HepG2 (cell line): Measurements from ENCODE around the gene WNT6. TPM values are rescaled to one million over a fixed set of nuclear protein-coding genes. Genes with fewer than 3 reads are reported as not detected.
A peak's percentile ranks its signal among the peaks of the same experiment; 100 is the strongest.

Experiments used
- ATAC-seq: fragments of 200-7000 bp; cut with Tn5 transposase; 3 replicates; pipeline ENCODE4 v1.9.1; 2020; ENCODE audit warnings: mild to moderate bottlenecking, moderate library complexity
- BruUV-seq: library from RNA; stranded (reverse); fragments of 400-500 nt; replicated peaks from 2 replicates; lab custom pipeline; 2021; lab: Mats Ljungman, UMichigan
- CTCF ChIA-PET: fragments of 300-600 bp; formaldehyde crosslinking; extraction: SDS; loops from one replicate; lab custom pipeline; 2021; ENCODE audit warnings: low total read pairs, inconsistent platforms, low intra/inter-chr PET ratio; lab: Yijun Ruan, JAX
- POLR2A ChIA-PET: fragments of 350-600 bp; sonication (Branson Sonifier 250); formaldehyde crosslinking; loops from one replicate; lab custom pipeline; 2020; ENCODE audit warnings: antibody characterized with exemption, inconsistent platforms; lab: Yijun Ruan, JAX
- DNase-seq: peaks from one replicate; pipeline ENCODE4 v3.0.0-alpha.2; 2015; ENCODE audit warnings: low spot score
- FAIRE-seq: peaks from 3 replicates; lab custom pipeline; 2011; peaks lifted over from hg19 to GRCh38; lab: Jason Lieb, UNC
- H2AFZ ChIP-seq: one replicate; pipeline ENCODE4 v1.6.1; 2011; ENCODE audit warnings: low read length, inconsistent platforms
- H3K27ac ChIP-seq: fragments of 300-600 bp; 3 replicates; pipeline ENCODE4 v1.8.0; 2011; ENCODE audit warnings: mixed run types, mild to moderate bottlenecking, mixed read lengths, low read length, inconsistent platforms; ENCODE audit not compliant: insufficient read depth; ENCODE audit errors: extremely low read length
- H3K27me3 ChIP-seq, 2 experiments: fragments of 200-600 bp in 1 of 2; 2 replicates in 1 of 2; 3 replicates in 1 of 2; pipeline versions ENCODE4 v1.6.0 to v1.8.0; 2011; ENCODE audit warnings: low read length in 2 of 2, mild to moderate bottlenecking in 2 of 2, moderate library complexity in 2 of 2, inconsistent platforms in 1 of 2; ENCODE audit not compliant: insufficient read depth in 2 of 2, control insufficient read depth in 1 of 2
- H3K36me3 ChIP-seq, 2 experiments: fragments of 200-600 bp in 1 of 2; replicated peaks in 1 of 2; 2 replicates in 1 of 2; 3 replicates in 1 of 2; pipeline versions ENCODE4 v1.5.1 to v1.8.0; 2011; ENCODE audit warnings: low read length in 2 of 2, inconsistent platforms in 1 of 2; ENCODE audit not compliant: insufficient read depth in 2 of 2, control insufficient read depth in 1 of 2
- H3K4me1 ChIP-seq: 2 replicates; pipeline ENCODE4 v1.5.1; 2012; ENCODE audit warnings: low read length, inconsistent platforms; ENCODE audit not compliant: insufficient read depth
- H3K4me2 ChIP-seq: 2 replicates; pipeline ENCODE4 v1.6.0; 2011; ENCODE audit warnings: low read depth, low read length, inconsistent platforms
- H3K4me3 ChIP-seq, 3 experiments: fragments of 200-600 bp in 1 of 3; sonication (generic), shearing (Covaris generic) in 1 of 3; replicated peaks in 1 of 3; 2 replicates each; pipeline ENCODE4 v1.5.1; 2011 to 2016; ENCODE audit warnings: low read length in 3 of 3, inconsistent platforms in 2 of 3, low read depth in 2 of 3, mild to moderate bottlenecking in 2 of 3, control low read depth in 1 of 3, mixed read lengths in 1 of 3; ENCODE audit not compliant: insufficient read depth in 1 of 3
- H3K79me2 ChIP-seq: one replicate; pipeline ENCODE4 v1.6.1; 2011; ENCODE audit warnings: low read length, inconsistent platforms; ENCODE audit not compliant: insufficient read depth
- H3K9ac ChIP-seq: 2 replicates; pipeline ENCODE4 v1.6.0; 2011; ENCODE audit warnings: mild to moderate bottlenecking, low read depth, low read length, inconsistent platforms; ENCODE audit not compliant: insufficient read depth
- H3K9me3 ChIP-seq: 2 replicates; pipeline ENCODE4 v1.5.1; 2012; ENCODE audit warnings: mild to moderate bottlenecking, low read length
- H4K20me1 ChIP-seq: 2 replicates; pipeline ENCODE4 v1.6.0; 2011; ENCODE audit warnings: inconsistent platforms, mild to moderate bottlenecking, low read length, moderate library complexity; ENCODE audit not compliant: insufficient read depth
- ADNP ChIP-seq: sonication (generic); formaldehyde crosslinking; IDR thresholded peaks from 2 replicates; pipeline ENCODE4 v1.4.0; 2020; ENCODE audit warnings: missing genetic modification reagents
- ETV6 ChIP-seq: sonication (generic); formaldehyde crosslinking; conservative IDR thresholded peaks from 2 replicates; pipeline ENCODE4 v1.4.0; 2020; ENCODE audit warnings: missing genetic modification reagents
- KMT2A ChIP-seq: sonication (generic); formaldehyde crosslinking; IDR thresholded peaks from 2 replicates; pipeline ENCODE4 v1.4.0; 2020; ENCODE audit warnings: missing genetic modification reagents
- MAFK ChIP-seq, 2 experiments: IDR thresholded peaks in 1 of 2; conservative IDR thresholded peaks in 1 of 2; 2 replicates each; pipeline ENCODE4 v1.6.1; 2011; ENCODE audit warnings: improper control_type of control experiment in 2 of 2, low read length in 2 of 2
- PITX1 ChIP-seq: sonication (generic); formaldehyde crosslinking; IDR thresholded peaks from 2 replicates; pipeline ENCODE4 v1.5.1; 2020; ENCODE audit warnings: mild to moderate bottlenecking, missing genetic modification reagents
- RFX5 ChIP-seq: IDR thresholded peaks from 2 replicates; pipeline ENCODE4 v1.6.1; 2011; ENCODE audit warnings: low read depth, low read length, improper control_type of control experiment
- RFXANK ChIP-seq: IDR thresholded peaks from 2 replicates; pipeline ENCODE4 v1.6.1; 2016
- SIX4 ChIP-seq: sonication (generic); formaldehyde crosslinking; IDR thresholded peaks from 2 replicates; pipeline ENCODE4 v1.4.0; 2020; ENCODE audit warnings: missing genetic modification reagents
- TEF ChIP-seq: sonication (generic); formaldehyde crosslinking; IDR thresholded peaks from 2 replicates; pipeline ENCODE4 v1.5.0; 2020; ENCODE audit warnings: missing genetic modification reagents
- ZBTB37 ChIP-seq: sonication (generic); formaldehyde crosslinking; IDR thresholded peaks from 2 replicates; pipeline ENCODE4 v1.4.0; 2020; ENCODE audit warnings: mild to moderate bottlenecking, missing genetic modification reagents
- ZNF274 ChIP-seq: sonication (generic); formaldehyde crosslinking; IDR thresholded peaks from 2 replicates; pipeline ENCODE4 v1.5.1; 2020; ENCODE audit warnings: mild to moderate bottlenecking, missing genetic modification reagents
- ZNF282 ChIP-seq: fragments of 450-650 bp; IDR thresholded peaks from 2 replicates; pipeline ENCODE4 v1.6.1; 2018; ENCODE audit not compliant: partially characterized antibody
- ZNF644 ChIP-seq: IDR thresholded peaks from 2 replicates; pipeline ENCODE4 v1.6.1; 2016; ENCODE audit warnings: low read depth
- ZNF850 ChIP-seq: sonication (generic); formaldehyde crosslinking; conservative IDR thresholded peaks from 2 replicates; pipeline ENCODE4 v1.9.0; 2021; ENCODE audit warnings: mild to moderate bottlenecking, missing genetic modification reagents
- WGBS: methylation state at CpG from one replicate; pipeline ENCODE4 v1.1.6; 2017; ENCODE audit warnings: low lambda C conversion rate; 5-methylcytosine and 5-hydroxymethylcytosine counted together
- in situ Hi-C: cut with HindIII; loops from 2 replicates; pipeline ENCODE4 v1.10.0; 2017; ENCODE audit warnings: low pct_unique_long_range_greater_than_20kb; ENCODE audit not compliant: extremely low pct_ligation_motif_present
- intact Hi-C: fragments of 100-400 bp; cut with micrococcal nuclease; formaldehyde crosslinking; loops from one replicate; pipeline ENCODE4 v1.10.0; 2022; ENCODE audit not compliant: unreplicated experiment
- polyA plus RNA-seq, 8 experiments: library from polyadenylated mRNA; depleted of rRNA in 3 of 8; stranded (reverse) in 7 of 8; unstranded in 1 of 8; fragments of >200 nt; fragmentation: Illumina TruSeq in 4 of 8; extraction: Trizol in 4 of 8; gene quantifications; 2 replicates each; pipeline versions ENCODE4 v1.2.1 to v1.2.3, GENCODE V29; 2011 to 2016; ENCODE audit warnings: low read depth in 4 of 8, missing spikeins in 1 of 8, mixed read lengths in 1 of 8; ENCODE audit not compliant: insufficient read depth in 1 of 8
- total RNA-seq, 5 experiments: library from RNA; depleted of rRNA; stranded (reverse); fragments of >200 nt; fragmentation: Illumina TruSeq; extraction: Trizol; gene quantifications; 2 replicates each; pipeline ENCODE4 v1.2.3, GENCODE V29; 2016; ENCODE audit warnings: low read depth in 1 of 5

WNT6 gene
- total and polyA plus RNA-seq, 2 of the 13 experiments (the other 11 are each of a cell fraction or from before 2014, with no cell fraction given) = 0.20 TPM; not detected in 1

GRCh38 chr2:218826791-218827190 lies 32.8 kb upstream of the WNT6 start:
- ChIA-PET CTCF (no interaction called here), POLR2A (interaction anchor here (1.1 kb wide), 1 partner anchor 71 kb away, joined by 3 read pairs; no protein-coding TSS in a partner anchor)
- no peak for DNase-seq
- H3K4me1 ChIP-seq = peaks cover 23% of the 10 kb centered on the region
- WGBS = 46% methylated on average over 7 of the region's 10 CpGs
- H3K27me3 ChIP-seq = peaks cover 9 to 45% of the 10 kb centered on the region in 2 experiments; a peak in 4 of 5 replicates
- no peaks in the 10 kb centered on the region for H4K20me1 ChIP-seq
- ATAC-seq = peak; percentile 2
- H3K4me2 ChIP-seq = no peak overlapping the region
- no peaks in the 10 kb centered on the region for H3K9me3 ChIP-seq
- H3K27ac ChIP-seq = no peak overlapping the region
- no peaks in the 10 kb centered on the region for H3K36me3 ChIP-seq
- TF ChIP-seq SIX4 (no peak), RFX5 (no peak), ADNP (CRISPR knock-in tag) (no peak), ZNF274 (no peak), PITX1 (no peak), ETV6 (CRISPR knock-in tag) (no peak), TEF (CRISPR knock-in tag) (no peak), ZNF282 (no peak), ZBTB37 (CRISPR knock-in tag) (no peak), KMT2A (CRISPR knock-in tag) (no peak), RFXANK (no peak), MAFK (conservative IDR thresholded peaks at IDR 0.05 in 1 of 2, IDR thresholded peaks at IDR 0.05 in 1 of 2; ENCODE audit: low read length in 2 of 2) (no peak), ZNF850 (CRISPR knock-in tag) (no peak), ZNF644 (CRISPR knock-in tag) (no peak)
- in situ Hi-C loops (loop anchor here (25.0 kb wide), 1 partner anchor 89 kb away; no protein-coding TSS in a partner anchor), intact Hi-C loops (no loop called here)
- H2AFZ ChIP-seq = no peak overlapping the region
- no TSS peak for BruUV-seq
- no peak overlapping the region for H3K9ac ChIP-seq
- H3K4me3 ChIP-seq = no peak overlapping the region
- H3K79me2 ChIP-seq = no peaks in the 10 kb centered on the region
- no peak for FAIRE-seq
